BJ (cell line): Measurements from ENCODE around the gene AMER3. TPM values are rescaled to one million over a fixed set of nuclear protein-coding genes. Genes with fewer than 3 reads are reported as not detected.
"Not testable (repeated sequence)": the region's sequence is repeated elsewhere in the genome, so short reads cannot be mapped to it uniquely, and the experiment has no call there.

Experiments used
- CTCF ChIA-PET: fragments of 350-600 bp; formaldehyde crosslinking; extraction: SDS; loops from one replicate; lab custom pipeline; 2021; ENCODE audit warnings: antibody characterized with exemption, inconsistent platforms; lab: Yijun Ruan, JAX
- POLR2A ChIA-PET: fragments of 300-600 bp; sonication (Branson Sonifier 250); formaldehyde crosslinking; extraction: SDS; loops from one replicate; lab custom pipeline; 2021; ENCODE audit warnings: antibody characterized with exemption; lab: Charles Lee
- DNase-seq: peaks from one replicate; pipeline ENCODE4 v3.0.0-alpha.2; 2011; ENCODE audit warnings: low read depth
- H3K27me3 ChIP-seq: 2 replicates; pipeline ENCODE4 v1.6.0; 2011; ENCODE audit warnings: low read length; ENCODE audit not compliant: control insufficient read depth, insufficient read depth
- H3K36me3 ChIP-seq: 2 replicates; pipeline ENCODE4 v1.5.1; 2011; ENCODE audit warnings: low read length; ENCODE audit not compliant: control insufficient read depth, insufficient read depth
- H3K4me3 ChIP-seq: 2 replicates; pipeline ENCODE4 v1.5.1; 2011; ENCODE audit warnings: low read depth, mild to moderate bottlenecking, control low read depth, low read length
- CTCF ChIP-seq: IDR thresholded peaks from 2 replicates; pipeline ENCODE4 v1.5.1; 2011; ENCODE audit warnings: low read depth, mild to moderate bottlenecking, control low read depth, inconsistent platforms, low read length, moderate library complexity; ENCODE audit not compliant: insufficient read depth
- polyA plus RNA-seq: library from polyadenylated mRNA; depleted of rRNA; stranded (reverse); fragments of >200 nt; gene quantifications from 2 replicates; pipeline ENCODE4 v1.2.3, GENCODE V29; 2011

AMER3 gene
- polyA plus RNA-seq, 1 experiment: not detected

GRCh38 chr2:130729322-130730299, 25.7 kb upstream of the AMER3 start:
- Histone ChIP-seq H3K27me3 (no peaks in the 10 kb centered on the region), H3K36me3 (no peaks in the 10 kb centered on the region), H3K4me3 (no peak overlapping the region)
- no peak for TF ChIP-seq CTCF
- no peak for DNase-seq
- CTCF ChIA-PET: interaction anchor here (0.9 to 1.3 kb wide), 2 partner anchors 36 to 68 kb away, joined by 3 to 5 read pairs (median 3); no protein-coding TSS in a partner anchor
- POLR2A ChIA-PET: no interaction called here

GRCh38 chr2:130732257-130732656, 23.1 kb upstream of the AMER3 start:
- H3K27me3 ChIP-seq, DNase-seq, CTCF ChIA-PET, POLR2A ChIA-PET, H3K36me3 ChIP-seq, H3K4me3 ChIP-seq: not testable (repeated sequence)

GRCh38 chr2:130735200-130735599, 20.1 kb upstream of the AMER3 start:
- ChIA-PET POLR2A (no interaction called here), CTCF (no interaction called here)
- no peaks in the 10 kb centered on the region for H3K27me3 ChIP-seq
- H3K36me3 ChIP-seq: no peaks in the 10 kb centered on the region
- no peak for TF ChIP-seq CTCF
- DNase-seq: no peak
- H3K4me3 ChIP-seq: no peak overlapping the region

GRCh38 chr2:130736487-130736886, 18.9 kb upstream of the AMER3 start:
- no peak overlapping the region for H3K4me3 ChIP-seq
- H3K27me3 ChIP-seq: no peaks in the 10 kb centered on the region
- DNase-seq: no peak
- CTCF ChIA-PET: no interaction called here
- no peaks in the 10 kb centered on the region for H3K36me3 ChIP-seq
- POLR2A ChIA-PET: no interaction called here
- TF ChIP-seq CTCF: no peak

- ChIA-PET CTCF (no interaction called here), POLR2A (no interaction called here)
- Histone ChIP-seq H3K36me3 (no peaks in the 10 kb centered on the region), H3K27me3 (no peaks in the 10 kb centered on the region), H3K4me3 (no peak overlapping the region)
- no peak for DNase-seq
- TF ChIP-seq CTCF: no peak
These were observed 17.7 kb upstream of the AMER3 start for GRCh38 chr2:130737592-130737991.
